DND-41 (cell line): ENCODE results near the gene RFNG.

ENCODE experiments used
- ATAC-seq: fragments of 200-7000 bp; cut with Tn5 transposase; 3 replicates; pipeline ENCODE4 v1.9.1; 2021; ENCODE audit warnings: low read depth; ENCODE audit not compliant: insufficient read depth
- DNase-seq: peaks from one replicate; pipeline ENCODE4 v3.0.0-alpha.2; 2020
- H2AFZ ChIP-seq: 2 replicates; pipeline ENCODE4 v1.6.0; 2012; ENCODE audit warnings: low read depth, low read length
- H3K27ac ChIP-seq: 2 replicates; pipeline ENCODE4 v1.5.1; 2012; ENCODE audit warnings: low read length, inconsistent platforms
- H3K27me3 ChIP-seq: fragments of 200-600 bp; sonication (generic); 2 replicates; pipeline ENCODE4 v1.6.0; 2012; ENCODE audit warnings: low read length, mild to moderate bottlenecking, inconsistent platforms; ENCODE audit not compliant: insufficient read depth, poor library complexity
- H3K36me3 ChIP-seq: 2 replicates; pipeline ENCODE4 v1.5.1; 2012; ENCODE audit warnings: low read length, inconsistent platforms; ENCODE audit not compliant: insufficient read depth
- H3K4me1 ChIP-seq: 2 replicates; pipeline ENCODE4 v1.5.1; 2012; ENCODE audit warnings: mild to moderate bottlenecking, low read length; ENCODE audit not compliant: insufficient read depth
- H3K4me2 ChIP-seq: 2 replicates; pipeline ENCODE4 v1.6.0; 2012; ENCODE audit warnings: mild to moderate bottlenecking, moderate library complexity, low read length, inconsistent platforms; ENCODE audit not compliant: insufficient read depth
- H3K4me3 ChIP-seq, 2 experiments: fragments of 200-600 bp in 1 of 2; shearing (Covaris generic) in 1 of 2; 2 replicates each; pipeline ENCODE4 v1.5.1; 2012 to 2016; ENCODE audit warnings: inconsistent platforms in 2 of 2, low read length in 2 of 2, mild to moderate bottlenecking in 2 of 2, low read depth in 1 of 2, moderate library complexity in 1 of 2
- H3K79me2 ChIP-seq: 2 replicates; pipeline ENCODE4 v1.6.0; 2012; ENCODE audit warnings: low read length, inconsistent platforms; ENCODE audit not compliant: insufficient read depth
- H3K9ac ChIP-seq: 2 replicates; pipeline ENCODE4 v1.6.0; 2012; ENCODE audit warnings: low read depth, mild to moderate bottlenecking, inconsistent platforms, low read length, moderate library complexity
- H3K9me3 ChIP-seq: 2 replicates; pipeline ENCODE4 v1.5.1; 2012; ENCODE audit warnings: low read length, moderate library complexity, mild to moderate bottlenecking, inconsistent platforms; ENCODE audit not compliant: insufficient read depth, severe bottlenecking
- H4K20me1 ChIP-seq: 2 replicates; pipeline ENCODE4 v1.6.0; 2012; ENCODE audit warnings: low read length; ENCODE audit not compliant: insufficient read depth
- EZH2 ChIP-seq: IDR thresholded peaks from 3 replicates; pipeline ENCODE4 v1.6.1; 2012; ENCODE audit warnings: borderline replicate concordance, low read depth, mild to moderate bottlenecking, moderate library complexity, low read length, inconsistent platforms; ENCODE audit not compliant: severe bottlenecking
- TF ChIP-seq, protein P1 (sequence below): IDR thresholded peaks from 2 replicates; pipeline ENCODE4 v1.5.1; 2012; ENCODE audit warnings: borderline replicate concordance, low read length, moderate library complexity, mild to moderate bottlenecking; ENCODE audit not compliant: poor library complexity, severe bottlenecking; ENCODE audit errors: extremely low read depth

RFNG gene, protein sequence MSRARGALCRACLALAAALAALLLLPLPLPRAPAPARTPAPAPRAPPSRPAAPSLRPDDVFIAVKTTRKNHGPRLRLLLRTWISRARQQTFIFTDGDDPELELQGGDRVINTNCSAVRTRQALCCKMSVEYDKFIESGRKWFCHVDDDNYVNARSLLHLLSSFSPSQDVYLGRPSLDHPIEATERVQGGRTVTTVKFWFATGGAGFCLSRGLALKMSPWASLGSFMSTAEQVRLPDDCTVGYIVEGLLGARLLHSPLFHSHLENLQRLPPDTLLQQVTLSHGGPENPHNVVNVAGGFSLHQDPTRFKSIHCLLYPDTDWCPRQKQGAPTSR

DNA sequence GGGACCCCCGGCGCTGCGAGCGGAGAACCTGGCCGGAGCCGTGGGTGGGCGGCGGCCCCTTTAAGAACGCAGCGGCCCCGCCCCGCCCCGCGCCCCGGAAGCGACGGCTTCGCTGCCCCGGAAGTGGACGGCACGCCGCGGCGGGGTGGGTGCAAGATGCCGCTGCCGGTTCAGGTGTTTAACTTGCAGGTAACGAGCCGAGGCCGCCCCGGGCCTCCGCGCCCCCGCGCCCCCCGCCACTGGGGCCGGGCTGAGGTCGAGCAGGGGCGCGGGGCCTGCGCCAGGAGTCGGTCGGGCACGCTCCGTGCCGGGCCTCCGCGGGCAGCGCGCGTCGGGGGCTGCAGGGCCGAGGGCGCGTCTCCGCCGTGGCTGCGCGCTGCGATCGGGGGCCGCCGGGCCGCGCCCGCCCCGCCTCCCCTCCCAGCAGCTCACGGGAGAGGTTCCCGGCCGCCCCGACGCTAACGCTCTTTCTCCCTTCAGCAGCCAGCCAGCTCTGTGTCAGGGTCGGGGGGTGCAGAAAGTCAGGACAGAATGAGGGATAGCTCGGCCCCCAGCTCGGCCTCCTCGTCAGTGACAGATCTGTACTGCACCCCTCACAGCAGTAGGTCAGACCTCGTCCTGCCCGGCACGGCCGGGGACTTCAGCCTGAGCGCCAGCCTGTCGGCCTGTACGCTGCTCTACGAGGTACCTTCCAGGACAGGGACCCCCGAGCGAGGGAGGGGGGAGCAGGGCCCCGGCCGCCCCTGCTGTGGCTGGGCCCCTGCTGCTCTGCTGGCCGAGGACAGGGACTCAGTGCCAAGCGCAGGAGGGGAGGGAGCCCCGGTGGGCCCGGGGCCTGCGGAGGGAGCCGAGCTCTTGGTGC, at the start of gene RFNG, which contains the start of gene GPS1:
TSS of gene RFNG (minus strand) at position 36 of the 862 bp plus-strand sequence. CDS start 45 bp downstream, outside the sequence.
TSS of gene GPS1 (plus strand) at position 123 of the 862 bp plus-strand sequence. CDS start at position 157, 34 bp downstream.
- Histone ChIP-seq H3K36me3 (peaks cover 65% of the 10 kb centered on the region), H3K27ac (peak within 1 kb of the TSS; percentile 66)

DNA sequence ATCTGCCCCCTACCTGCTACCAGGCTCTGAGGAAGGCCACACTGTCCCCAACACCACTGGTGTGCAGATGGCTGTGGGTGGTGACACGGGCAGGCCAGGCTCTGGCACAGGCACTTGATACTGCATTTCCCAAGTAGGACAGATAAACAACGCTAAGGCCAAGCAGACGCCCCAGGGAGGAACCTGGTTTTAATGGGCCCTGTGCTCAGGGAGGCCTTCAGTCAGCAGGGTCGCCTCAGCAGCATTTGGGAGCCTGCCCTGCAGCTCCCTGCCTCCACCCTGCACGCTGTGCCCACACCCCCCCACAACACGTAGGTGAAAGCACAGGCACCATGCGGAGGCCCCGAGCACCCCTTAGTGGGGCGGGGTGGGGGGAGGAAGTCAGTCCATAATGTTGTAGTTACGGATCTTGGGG, 49.7 kb upstream of the RFNG start:
- Histone ChIP-seq H3K4me2 (no peak overlapping the region), H3K4me1 (peaks cover 47% of the 10 kb centered on the region), H3K9ac (peak overlapping the region; percentile 11; the same call in 1 of the 2 replicates), H4K20me1 (peaks cover 13% of the 10 kb centered on the region), H3K4me3 (no peak overlapping the region), H3K36me3 (peaks cover 13% of the 10 kb centered on the region), H3K27ac (no peak overlapping the region), H2AFZ (no peak overlapping the region), H3K79me2 (peaks cover 43% of the 10 kb centered on the region), H3K9me3 (no peaks in the 10 kb centered on the region), H3K27me3 (no peaks in the 10 kb centered on the region)
- ATAC-seq (no peak), DNase-seq (no peak)
- TF ChIP-seq, protein P1, sequence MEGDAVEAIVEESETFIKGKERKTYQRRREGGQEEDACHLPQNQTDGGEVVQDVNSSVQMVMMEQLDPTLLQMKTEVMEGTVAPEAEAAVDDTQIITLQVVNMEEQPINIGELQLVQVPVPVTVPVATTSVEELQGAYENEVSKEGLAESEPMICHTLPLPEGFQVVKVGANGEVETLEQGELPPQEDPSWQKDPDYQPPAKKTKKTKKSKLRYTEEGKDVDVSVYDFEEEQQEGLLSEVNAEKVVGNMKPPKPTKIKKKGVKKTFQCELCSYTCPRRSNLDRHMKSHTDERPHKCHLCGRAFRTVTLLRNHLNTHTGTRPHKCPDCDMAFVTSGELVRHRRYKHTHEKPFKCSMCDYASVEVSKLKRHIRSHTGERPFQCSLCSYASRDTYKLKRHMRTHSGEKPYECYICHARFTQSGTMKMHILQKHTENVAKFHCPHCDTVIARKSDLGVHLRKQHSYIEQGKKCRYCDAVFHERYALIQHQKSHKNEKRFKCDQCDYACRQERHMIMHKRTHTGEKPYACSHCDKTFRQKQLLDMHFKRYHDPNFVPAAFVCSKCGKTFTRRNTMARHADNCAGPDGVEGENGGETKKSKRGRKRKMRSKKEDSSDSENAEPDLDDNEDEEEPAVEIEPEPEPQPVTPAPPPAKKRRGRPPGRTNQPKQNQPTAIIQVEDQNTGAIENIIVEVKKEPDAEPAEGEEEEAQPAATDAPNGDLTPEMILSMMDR, result no peak
- no peak for TF ChIP-seq EZH2

More for the DNA sequence above, at the start of gene RFNG, which contains the start of gene GPS1:
- peak within 1 kb of the TSS; percentile 88 for H3K9ac ChIP-seq
- peaks cover 40% of the 10 kb centered on the region for H3K79me2 ChIP-seq
- peak within 1 kb of the TSS; percentile 98 for H3K4me2 ChIP-seq
- H2AFZ ChIP-seq, result peak within 1 kb of the TSS; percentile 72
- no peaks in the 10 kb centered on the region for H3K27me3 ChIP-seq
- peaks cover 49% of the 10 kb centered on the region for H3K4me1 ChIP-seq
- peak within 1 kb of the TSS; percentile 99 to 100 for H3K4me3 ChIP-seq
- H3K9me3 ChIP-seq, result no peaks in the 10 kb centered on the region
- H4K20me1 ChIP-seq, result peaks cover 40% of the 10 kb centered on the region
- peak; percentile 79 for DNase-seq
- peak; percentile 81 for ATAC-seq
- TF ChIP-seq EZH2, result no peak
- TF ChIP-seq, protein P1, result no peak

DNA sequence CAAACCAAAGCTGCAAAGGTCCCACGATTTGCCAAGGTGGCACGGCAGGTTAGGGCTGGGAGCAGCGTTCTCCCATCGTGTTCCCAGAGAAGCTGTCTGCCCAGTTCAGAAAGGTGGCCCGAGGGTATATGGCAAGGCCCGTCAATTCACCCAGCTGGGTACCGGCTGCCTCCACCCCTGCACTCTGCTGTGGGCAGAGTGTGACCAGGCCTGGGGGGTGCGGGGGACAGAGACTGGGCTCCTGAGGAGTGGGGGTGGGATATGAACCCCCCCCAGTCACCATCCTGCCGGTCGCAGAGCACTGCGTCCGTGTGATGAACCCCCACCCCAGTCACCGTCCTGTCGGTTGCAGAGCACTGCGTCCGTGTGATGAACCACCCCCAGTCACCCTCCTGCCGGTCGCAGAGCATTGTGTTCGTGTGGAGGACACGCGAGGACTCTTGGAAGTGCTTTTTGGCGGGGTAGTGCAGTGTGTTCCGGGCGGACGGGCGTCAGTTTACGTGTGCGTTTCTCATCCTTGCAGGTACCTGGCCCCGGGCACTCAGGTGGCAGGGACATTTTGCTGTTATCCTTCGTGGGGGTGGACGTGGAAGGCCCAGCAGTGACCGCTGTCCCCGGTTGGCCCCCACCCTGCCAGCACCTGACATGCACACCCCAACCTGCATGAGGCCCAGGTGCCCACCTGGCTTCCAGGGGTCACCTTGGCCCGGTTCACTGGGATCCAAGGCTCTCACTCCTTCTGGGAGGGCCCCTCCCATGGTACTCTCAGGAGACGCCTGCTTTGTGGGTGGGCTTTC, 49.1 kb upstream of the RFNG start:
- H3K36me3 ChIP-seq, result peaks cover 19% of the 10 kb centered on the region
- H2AFZ ChIP-seq, result no peak overlapping the region
- peak overlapping the region; percentile 88 for H3K4me2 ChIP-seq
- H4K20me1 ChIP-seq, result peaks cover 20% of the 10 kb centered on the region
- H3K27ac ChIP-seq, result no peak overlapping the region
- DNase-seq (no peak), ATAC-seq (no peak)
- H3K4me1 ChIP-seq, result peaks cover 47% of the 10 kb centered on the region
- no peaks in the 10 kb centered on the region for H3K27me3 ChIP-seq
- H3K9me3 ChIP-seq, result no peaks in the 10 kb centered on the region
- TF ChIP-seq, protein P1, result no peak
- TF ChIP-seq EZH2, result no peak
- H3K9ac ChIP-seq, result peak overlapping the region; percentile 95
- no peak overlapping the region for H3K4me3 ChIP-seq
- H3K79me2 ChIP-seq, result peaks cover 44% of the 10 kb centered on the region
